Vagina (tissue), 2 donors: Measurements from ENCODE around the gene CRB1.

Source experiments
- POLR2A ChIP-seq, 2 donors: fragments of 450-650 bp; IDR thresholded peaks; one replicate each; pipeline ENCODE4 v1.6.1; 2017; ENCODE audit warnings: antibody characterized with exemption in 2 of 2, mild to moderate bottlenecking in 2 of 2, moderate library complexity in 2 of 2
- TF ChIP-seq, protein P1 (sequence below), 3 experiments: fragments of 450-650 bp in 2 of 3; fragments of 200-600 bp in 1 of 3; sonication (generic) in 1 of 3; IDR thresholded peaks; one replicate each; pipeline ENCODE4 v1.5.1; 2017 to 2019; ENCODE audit warnings: antibody characterized with exemption in 3 of 3, mild to moderate bottlenecking in 2 of 3, moderate library complexity in 2 of 3

DNA sequence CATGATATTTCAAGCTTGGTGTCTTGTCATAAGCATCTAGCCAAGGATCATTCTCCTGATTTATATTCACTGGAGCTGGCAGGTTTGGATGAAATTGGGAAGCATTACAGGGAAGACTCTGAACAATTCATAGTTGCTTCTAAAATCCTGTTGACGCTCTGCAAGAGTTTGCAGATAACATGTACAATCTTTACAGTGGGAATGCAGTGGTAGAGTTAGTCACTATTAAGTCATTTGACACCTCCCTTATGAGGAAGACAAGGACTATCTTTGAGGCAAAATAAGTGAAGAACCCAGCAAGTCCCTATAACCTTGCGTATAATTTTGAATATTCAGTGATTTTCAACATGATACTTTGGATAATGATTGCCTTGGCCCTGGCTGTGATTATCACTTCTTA, 45.3 kb upstream of the CRB1 start:
- TF ChIP-seq POLR2A (IDR thresholded peaks at IDR 0.05): no peak
- TF ChIP-seq, protein P1, sequence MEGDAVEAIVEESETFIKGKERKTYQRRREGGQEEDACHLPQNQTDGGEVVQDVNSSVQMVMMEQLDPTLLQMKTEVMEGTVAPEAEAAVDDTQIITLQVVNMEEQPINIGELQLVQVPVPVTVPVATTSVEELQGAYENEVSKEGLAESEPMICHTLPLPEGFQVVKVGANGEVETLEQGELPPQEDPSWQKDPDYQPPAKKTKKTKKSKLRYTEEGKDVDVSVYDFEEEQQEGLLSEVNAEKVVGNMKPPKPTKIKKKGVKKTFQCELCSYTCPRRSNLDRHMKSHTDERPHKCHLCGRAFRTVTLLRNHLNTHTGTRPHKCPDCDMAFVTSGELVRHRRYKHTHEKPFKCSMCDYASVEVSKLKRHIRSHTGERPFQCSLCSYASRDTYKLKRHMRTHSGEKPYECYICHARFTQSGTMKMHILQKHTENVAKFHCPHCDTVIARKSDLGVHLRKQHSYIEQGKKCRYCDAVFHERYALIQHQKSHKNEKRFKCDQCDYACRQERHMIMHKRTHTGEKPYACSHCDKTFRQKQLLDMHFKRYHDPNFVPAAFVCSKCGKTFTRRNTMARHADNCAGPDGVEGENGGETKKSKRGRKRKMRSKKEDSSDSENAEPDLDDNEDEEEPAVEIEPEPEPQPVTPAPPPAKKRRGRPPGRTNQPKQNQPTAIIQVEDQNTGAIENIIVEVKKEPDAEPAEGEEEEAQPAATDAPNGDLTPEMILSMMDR (IDR thresholded peaks at IDR 0.05): no peak
